NCI-H2227 treated with DMSO at 0.1 percent for 48 hours (cell line): ENCODE results near the gene C2orf76.

Experiments
- DNase-seq: peaks from one replicate; lab custom pipeline; 2025; lab: John Stamatoyannopoulos, UW

C2orf76 gene

GRCh38 chr2:119263025-119263424 lies 103.6 kb downstream of the C2orf76 start:
- no peak for DNase-seq

- DNase-seq, result no peak
Measured at GRCh38 chr2:119261493-119262225, 105.0 kb downstream of the C2orf76 start.

- DNase-seq, result no peak
Measured at GRCh38 chr2:119260646-119261492, 105.8 kb downstream of the C2orf76 start.

GRCh38 chr2:119259296-119259860 lies 107.3 kb downstream of the C2orf76 start:
- DNase-seq, result no peak

- no peak for DNase-seq
Measured at GRCh38 chr2:119257198-119257597, 109.4 kb downstream of the C2orf76 start.

GRCh38 chr2:119256582-119256921 lies 110.1 kb downstream of the C2orf76 start:
- DNase-seq, result no peak

GRCh38 chr2:119255760-119256581 lies 110.7 kb downstream of the C2orf76 start:
- no peak for DNase-seq

GRCh38 chr2:119254601-119255080 lies 112.0 kb downstream of the C2orf76 start:
- DNase-seq, result no peak

- no peak for DNase-seq
Measured at GRCh38 chr2:119253760-119254600, 112.7 kb downstream of the C2orf76 start.

- no peak for DNase-seq
Measured at GRCh38 chr2:119253114-119253702, 113.4 kb downstream of the C2orf76 start.
